AG04450 (cell line): ENCODE results near the gene SERPINB13. TPM values are rescaled to one million over a fixed set of nuclear protein-coding genes. Genes with fewer than 3 reads are reported as not detected.

ENCODE experiments used
- CTCF ChIA-PET: fragments of 300-600, 350-600 bp; formaldehyde crosslinking; extraction: SDS; loops from one replicate; lab custom pipeline; 2022; ENCODE audit warnings: antibody characterized with exemption, inconsistent platforms; lab: Charles Lee
- POLR2A ChIA-PET: fragments of 350-600 bp; formaldehyde crosslinking; extraction: SDS; loops from one replicate; lab custom pipeline; 2021; ENCODE audit warnings: antibody characterized with exemption, inconsistent platforms; lab: Yijun Ruan, JAX
- DNase-seq: peaks from one replicate; pipeline ENCODE4 v3.0.0-alpha.2; 2011; ENCODE audit warnings: low read depth, low spot score
- H3K27ac ChIP-seq: one replicate; pipeline ENCODE4 v1.5.1; 2012; ENCODE audit warnings: low read depth, low read length, control low read depth
- H3K27me3 ChIP-seq: one replicate; pipeline ENCODE4 v1.6.0; 2012; ENCODE audit warnings: low read length; ENCODE audit not compliant: control insufficient read depth, insufficient read depth
- H3K4me3 ChIP-seq: 2 replicates; pipeline ENCODE4 v1.5.1; 2011; ENCODE audit warnings: mild to moderate bottlenecking, low read depth, low read length, control low read depth
- H3K9me3 ChIP-seq: 2 replicates; pipeline ENCODE4 v1.5.1; 2012; ENCODE audit warnings: low read length; ENCODE audit not compliant: control insufficient read depth, insufficient read depth
- polyA plus RNA-seq: library from polyadenylated mRNA; depleted of rRNA; stranded (reverse); fragments of >200 nt; gene quantifications from 2 replicates; pipeline ENCODE4 v1.2.3, GENCODE V29; 2011
- TF ChIP-seq, protein P1 (sequence below): IDR thresholded peaks from 2 replicates; pipeline ENCODE4 v1.5.1; 2011; ENCODE audit warnings: low read depth, low read length, control low read depth, inconsistent platforms

The SERPINB13 gene
- polyA plus RNA-seq, 1 experiment, result not detected

DNA sequence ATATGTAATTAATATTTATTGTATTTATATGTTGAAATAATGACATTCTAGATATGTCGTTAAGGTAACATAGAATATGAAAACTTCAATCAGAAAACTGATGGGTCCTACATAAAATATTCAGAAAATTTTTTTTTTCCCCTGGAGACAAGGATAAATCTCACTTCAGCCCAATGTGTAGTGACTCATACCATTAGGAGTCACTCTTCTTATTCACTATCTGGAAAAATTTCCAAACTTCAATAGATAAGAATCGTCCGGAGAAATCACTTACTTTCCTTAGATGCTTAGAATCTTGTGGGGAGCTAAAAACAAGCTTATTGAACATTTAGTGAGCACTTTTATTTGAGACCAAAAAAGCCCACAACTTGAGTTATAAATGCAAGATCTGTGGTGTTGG, 4.6 kb downstream of the SERPINB13 start:
- no peak overlapping the region for H3K27ac ChIP-seq
- H3K9me3 ChIP-seq, result no peaks in the 10 kb centered on the region
- no peak overlapping the region for H3K4me3 ChIP-seq
- no peak for DNase-seq
- TF ChIP-seq, protein P1, sequence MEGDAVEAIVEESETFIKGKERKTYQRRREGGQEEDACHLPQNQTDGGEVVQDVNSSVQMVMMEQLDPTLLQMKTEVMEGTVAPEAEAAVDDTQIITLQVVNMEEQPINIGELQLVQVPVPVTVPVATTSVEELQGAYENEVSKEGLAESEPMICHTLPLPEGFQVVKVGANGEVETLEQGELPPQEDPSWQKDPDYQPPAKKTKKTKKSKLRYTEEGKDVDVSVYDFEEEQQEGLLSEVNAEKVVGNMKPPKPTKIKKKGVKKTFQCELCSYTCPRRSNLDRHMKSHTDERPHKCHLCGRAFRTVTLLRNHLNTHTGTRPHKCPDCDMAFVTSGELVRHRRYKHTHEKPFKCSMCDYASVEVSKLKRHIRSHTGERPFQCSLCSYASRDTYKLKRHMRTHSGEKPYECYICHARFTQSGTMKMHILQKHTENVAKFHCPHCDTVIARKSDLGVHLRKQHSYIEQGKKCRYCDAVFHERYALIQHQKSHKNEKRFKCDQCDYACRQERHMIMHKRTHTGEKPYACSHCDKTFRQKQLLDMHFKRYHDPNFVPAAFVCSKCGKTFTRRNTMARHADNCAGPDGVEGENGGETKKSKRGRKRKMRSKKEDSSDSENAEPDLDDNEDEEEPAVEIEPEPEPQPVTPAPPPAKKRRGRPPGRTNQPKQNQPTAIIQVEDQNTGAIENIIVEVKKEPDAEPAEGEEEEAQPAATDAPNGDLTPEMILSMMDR, result no peak
- H3K27me3 ChIP-seq, result no peaks in the 10 kb centered on the region
- POLR2A ChIA-PET, result no interaction called here
- CTCF ChIA-PET, result interaction anchor here (0.8 to 1.5 kb wide), 3 partner anchors 14 to 253 kb away, joined by 3 to 5 read pairs (median 3); no protein-coding TSS in a partner anchor

DNA sequence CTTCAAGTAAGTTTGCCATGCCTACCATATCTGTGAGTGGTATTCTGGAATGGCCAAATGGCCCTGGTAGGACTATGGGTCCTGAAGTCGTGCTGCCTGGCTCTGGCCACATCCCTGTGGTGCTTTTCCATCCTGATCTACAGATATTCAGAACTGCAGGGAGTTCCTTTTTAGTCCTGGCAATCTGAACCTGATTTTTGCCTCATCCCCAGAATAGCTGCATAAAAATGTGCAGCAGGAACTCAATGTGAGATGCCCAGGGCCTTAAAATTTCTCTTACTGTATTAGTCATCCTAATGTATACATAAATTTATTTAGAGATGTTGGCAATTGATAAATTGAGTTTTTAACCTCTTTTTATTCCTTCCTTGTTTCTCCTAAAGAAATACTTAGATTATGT, 5.3 kb downstream of the SERPINB13 start:
- CTCF ChIA-PET, result interaction anchor here (1.5 kb wide), 1 partner anchor 15 kb away, joined by 5 read pairs; no protein-coding TSS in a partner anchor

GRCh38 chr18:63596964-63597363, 9.8 kb downstream of the SERPINB13 start:
- Histone ChIP-seq H3K4me3 (no peak overlapping the region), H3K27ac (no peak overlapping the region), H3K9me3 (no peaks in the 10 kb centered on the region), H3K27me3 (no peaks in the 10 kb centered on the region)
- no peak for DNase-seq
- CTCF ChIA-PET, result no interaction called here
- TF ChIP-seq, protein P1, result no peak
- POLR2A ChIA-PET, result no interaction called here

More for the DNA sequence above, 5.3 kb downstream of the SERPINB13 start:
- H3K4me3 ChIP-seq, result no peak overlapping the region
- TF ChIP-seq, protein P1, result no peak
- no peak for DNase-seq
- no peaks in the 10 kb centered on the region for H3K27me3 ChIP-seq
- no peak overlapping the region for H3K27ac ChIP-seq
- H3K9me3 ChIP-seq, result no peaks in the 10 kb centered on the region
- POLR2A ChIA-PET, result no interaction called here

GRCh38 chr18:63603355-63603754, 16.2 kb downstream of the SERPINB13 start:
- DNase-seq, result no peak
- H3K27me3 ChIP-seq, result no peaks in the 10 kb centered on the region
- no peak overlapping the region for H3K4me3 ChIP-seq
- TF ChIP-seq, protein P1, result no peak
- no peak overlapping the region for H3K27ac ChIP-seq
- ChIA-PET CTCF (interaction anchor here (1.1 to 4.2 kb wide), 2 partner anchors 25 to 587 kb away, joined by 4 to 17 read pairs; no protein-coding TSS in a partner anchor), POLR2A (no interaction called here)
- H3K9me3 ChIP-seq, result no peaks in the 10 kb centered on the region

DNA sequence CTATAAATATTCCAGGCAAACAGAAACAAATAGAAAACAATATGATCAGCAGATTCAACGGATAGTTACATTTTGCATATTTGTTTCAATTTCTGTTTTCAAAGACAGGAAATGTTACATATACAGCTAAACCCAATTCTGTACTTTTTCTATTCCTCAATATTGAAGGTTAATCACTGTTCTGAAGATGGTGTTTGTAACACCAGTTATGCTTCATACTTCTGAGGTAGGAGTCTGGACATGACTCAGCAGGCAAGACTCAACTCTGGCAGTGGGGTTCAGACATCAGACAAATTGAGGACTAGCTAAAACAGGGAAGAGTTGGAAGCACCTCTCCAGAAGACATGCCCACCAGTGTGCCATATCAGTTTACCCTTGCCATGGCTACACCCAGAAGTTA, 16.6 kb downstream of the SERPINB13 start:
- H3K9me3 ChIP-seq, result no peaks in the 10 kb centered on the region
- no peak overlapping the region for H3K4me3 ChIP-seq
- ChIA-PET POLR2A (no interaction called here), CTCF (interaction anchor here (1.1 to 4.2 kb wide), 2 partner anchors 25 to 588 kb away, joined by 4 to 17 read pairs; no protein-coding TSS in a partner anchor)
- no peaks in the 10 kb centered on the region for H3K27me3 ChIP-seq
- H3K27ac ChIP-seq, result no peak overlapping the region
- DNase-seq, result no peak
- TF ChIP-seq, protein P1, result no peak
